Epithelial cell of esophagus (primary cell): ENCODE results near the gene PCARE.
A peak's percentile ranks its signal among the peaks of the same experiment; 100 is the strongest.

Source experiments
- DNase-seq: peaks from one replicate; pipeline ENCODE4 v3.0.0; 2010; ENCODE audit warnings: low read depth
- H3K4me3 ChIP-seq: 2 replicates; pipeline ENCODE4 v1.5.1; 2011; ENCODE audit warnings: mild to moderate bottlenecking, low read length, control low read depth
- CTCF ChIP-seq: IDR thresholded peaks from 2 replicates; pipeline ENCODE4 v1.5.1; 2011; ENCODE audit warnings: low read depth, mild to moderate bottlenecking, low read length, control low read depth, inconsistent platforms; ENCODE audit not compliant: insufficient read depth; ENCODE audit errors: missing control alignments

PCARE gene

GRCh38 chr2:29031046-29031445, 43.3 kb downstream of the PCARE start:
- no peak for DNase-seq
- TF ChIP-seq CTCF = no peak

GRCh38 chr2:29025711-29026110, 48.6 kb downstream of the PCARE start:
- DNase-seq = no peak
- no peak overlapping the region for H3K4me3 ChIP-seq
- TF ChIP-seq CTCF = no peak

More at GRCh38 chr2:29031046-29031445, 43.3 kb downstream of the PCARE start:
- H3K4me3 ChIP-seq = no peak overlapping the region

GRCh38 chr2:29024882-29025430, 49.4 kb downstream of the PCARE start:
- DNase-seq = peak; percentile 45
- no peak for TF ChIP-seq CTCF
- no peak overlapping the region for H3K4me3 ChIP-seq

- H3K4me3 ChIP-seq = no peak overlapping the region
- no peak for DNase-seq
- no peak for TF ChIP-seq CTCF
Observed at GRCh38 chr2:29023188-29023587, 51.1 kb downstream of the PCARE start.

- H3K4me3 ChIP-seq = no peak overlapping the region
- no peak for DNase-seq
- TF ChIP-seq CTCF = no peak
Observed at GRCh38 chr2:29022679-29023078, 51.6 kb downstream of the PCARE start.

- no peak for DNase-seq
- TF ChIP-seq CTCF = no peak
- H3K4me3 ChIP-seq = no peak overlapping the region
Observed at GRCh38 chr2:29021886-29022285, 52.4 kb downstream of the PCARE start.

- TF ChIP-seq CTCF = no peak
- no peak for DNase-seq
- H3K4me3 ChIP-seq = no peak overlapping the region
Observed at GRCh38 chr2:29017716-29018435, 56.4 kb downstream of the PCARE start.
